ENCODE data around the gene ATN1. TPM values are rescaled to one million over a fixed set of nuclear protein-coding genes. Genes with fewer than 3 reads are reported as not detected.

Gene ATN1
- total and polyA plus RNA-seq, 7 donors, result 30.1 to 138 (median 53.8) TPM

- peaks cover 0 to 45% (median 6%) of the 10 kb centered on the region in 4 donors for H3K36me3 ChIP-seq
- H3K4me3 ChIP-seq, result no peak overlapping the region
- TF ChIP-seq POLR2AphosphoS5 (IDR thresholded peaks at IDR 0.05) (no peak), POLR2A (IDR thresholded peaks at IDR 0.05) (no peak), CTCF (IDR thresholded peaks at IDR 0.05) (no peak), EP300 (IDR thresholded peaks at IDR 0.05) (no peak)
- whole genome bisulfite sequencing, 2 donors, result 82 to 86% methylated on average over 14 of the region's 14 CpGs
- H3K27me3 ChIP-seq, result no peaks in the 10 kb centered on the region
- H3K27ac ChIP-seq, result no peak overlapping the region
- peaks cover 0 to 25% (median 22%) of the 10 kb centered on the region in 4 donors for H3K4me1 ChIP-seq
- no peaks in the 10 kb centered on the region for H3K9me3 ChIP-seq
- intact Hi-C loops (cut with DNase I), result no loop called here
- no peak for DNase-seq
Measured at GRCh38 chr12:6917491-6918231, 10.1 kb upstream of the ATN1 start.

DNA sequence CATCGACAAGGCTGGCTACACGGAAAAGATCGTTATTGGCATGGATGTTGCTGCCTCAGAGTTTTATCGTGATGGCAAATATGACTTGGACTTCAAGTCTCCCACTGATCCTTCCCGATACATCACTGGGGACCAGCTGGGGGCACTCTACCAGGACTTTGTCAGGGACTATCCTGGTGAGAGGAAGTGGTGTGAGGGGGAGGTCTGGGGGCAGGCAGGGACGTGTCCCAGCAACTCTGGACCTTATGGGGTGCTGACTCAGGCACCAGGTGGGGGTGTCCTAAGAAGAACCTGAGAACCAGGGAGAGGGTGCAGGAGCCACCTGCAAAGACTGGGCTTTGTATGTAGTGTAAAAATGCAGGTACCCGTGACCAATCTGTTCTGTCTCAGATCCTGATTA lies 8.2 kb upstream of the ATN1 start:
- Histone ChIP-seq H3K9me3 (no peaks in the 10 kb centered on the region), H3K4me1 (peaks cover 0 to 26% (median 24%) of the 10 kb centered on the region in 4 donors), H3K27ac (no peak overlapping the region), H3K36me3 (peaks cover 0 to 57% (median 6%) of the 10 kb centered on the region in 4 donors), H3K4me3 (no peak overlapping the region), H3K27me3 (no peaks in the 10 kb centered on the region)
- intact Hi-C loops (cut with DNase I), result no loop called here
- DNase-seq, result peak; percentile 60
- no peak for TF ChIP-seq EP300 (IDR thresholded peaks at IDR 0.05)
- TF ChIP-seq POLR2AphosphoS5 (IDR thresholded peaks at IDR 0.05), result no peak
- no peak for TF ChIP-seq CTCF (IDR thresholded peaks at IDR 0.05)
- no peak for TF ChIP-seq POLR2A (IDR thresholded peaks at IDR 0.05)
- 68 to 80% methylated on average over 7 of the region's 7 CpGs for WGBS, 2 donors

DNA sequence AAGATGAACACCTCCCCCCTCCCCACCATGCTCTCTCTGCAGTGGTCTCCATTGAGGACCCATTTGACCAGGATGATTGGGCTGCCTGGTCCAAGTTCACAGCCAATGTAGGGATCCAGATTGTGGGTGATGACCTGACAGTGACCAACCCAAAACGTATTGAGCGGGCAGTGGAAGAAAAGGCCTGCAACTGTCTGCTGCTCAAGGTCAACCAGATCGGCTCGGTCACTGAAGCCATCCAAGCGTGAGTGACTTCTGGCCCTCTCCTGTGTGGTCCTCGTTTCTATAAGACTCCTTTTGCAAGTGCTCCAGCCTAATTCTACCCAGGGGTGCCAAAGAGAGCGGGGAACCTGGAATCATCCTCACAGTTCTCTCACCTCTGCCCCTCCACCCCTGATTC lies 6.2 kb upstream of the ATN1 start:
- Histone ChIP-seq H3K27me3 (no peaks in the 10 kb centered on the region), H3K9me3 (no peaks in the 10 kb centered on the region), H3K4me3 (no peak overlapping the region), H3K27ac (no peak overlapping the region), H3K36me3 (peaks cover 0 to 51% (median 6%) of the 10 kb centered on the region in 4 donors), H3K4me1 (peaks cover 4 to 32% (median 30%) of the 10 kb centered on the region in 4 donors)
- TF ChIP-seq EP300 (IDR thresholded peaks at IDR 0.05) (no peak), POLR2A (IDR thresholded peaks at IDR 0.05) (no peak), CTCF (IDR thresholded peaks at IDR 0.05) (no peak), POLR2AphosphoS5 (IDR thresholded peaks at IDR 0.05) (no peak)
- intact Hi-C loops (cut with DNase I), result no loop called here
- 88 to 91% methylated on average over 7 of the region's 7 CpGs for WGBS, 2 donors
- DNase-seq, result no peak

DNA sequence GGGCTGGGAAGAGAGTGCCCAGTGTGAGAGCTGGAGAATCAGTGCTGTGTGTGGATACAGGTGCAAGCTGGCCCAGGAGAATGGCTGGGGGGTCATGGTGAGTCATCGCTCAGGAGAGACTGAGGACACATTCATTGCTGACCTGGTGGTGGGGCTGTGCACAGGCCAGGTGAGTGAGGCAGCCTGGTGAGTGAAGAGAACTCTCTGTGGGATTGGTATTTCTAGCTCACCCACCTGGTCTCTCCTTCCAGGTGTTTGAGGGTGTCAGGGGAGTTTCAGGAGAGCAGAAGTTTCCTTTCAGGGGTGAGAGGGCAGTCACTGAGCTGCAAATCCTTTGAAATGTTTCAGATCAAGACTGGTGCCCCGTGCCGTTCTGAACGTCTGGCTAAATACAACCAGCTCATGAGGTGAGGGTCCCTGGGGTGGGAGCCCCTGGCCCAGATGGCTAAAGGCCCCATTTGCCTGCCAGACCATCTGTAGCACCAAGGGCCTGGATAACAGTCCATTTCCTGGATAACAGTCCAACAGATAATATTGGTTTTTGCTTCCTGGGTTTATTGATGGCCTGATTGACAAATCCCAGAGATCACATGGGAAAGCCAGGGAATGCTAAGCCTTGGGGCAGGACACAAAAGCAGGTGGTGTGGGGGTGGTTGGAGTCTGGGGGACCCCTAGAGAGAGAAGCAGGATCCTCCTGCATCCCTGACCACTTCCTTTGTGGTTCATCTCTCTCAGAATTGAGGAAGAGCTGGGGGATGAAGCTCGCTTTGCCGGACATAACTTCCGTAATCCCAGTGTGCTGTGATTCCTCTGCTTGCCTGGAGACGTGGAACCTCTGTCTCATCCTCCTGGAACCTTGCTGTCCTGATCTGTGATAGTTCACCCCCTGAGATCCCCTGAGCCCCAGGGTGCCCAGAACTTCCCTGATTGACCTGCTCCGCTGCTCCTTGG lies 5.5 kb upstream of the ATN1 start:
- H3K9me3 ChIP-seq, result no peaks in the 10 kb centered on the region
- intact Hi-C loops (cut with DNase I), result no loop called here
- H3K4me3 ChIP-seq, result no peak overlapping the region
- DNase-seq, result no peak
- TF ChIP-seq POLR2AphosphoS5 (IDR thresholded peaks at IDR 0.05) (no peak), EP300 (IDR thresholded peaks at IDR 0.05) (no peak), POLR2A (IDR thresholded peaks at IDR 0.05) (no peak), CTCF (IDR thresholded peaks at IDR 0.05) (no peak)
- no peaks in the 10 kb centered on the region for H3K27me3 ChIP-seq
- 73 to 87% methylated on average over 9 of the region's 9 CpGs for WGBS, 2 donors
- H3K4me1 ChIP-seq, result peaks cover 4 to 39% (median 35%) of the 10 kb centered on the region in 4 donors
- H3K27ac ChIP-seq, result peak overlapping the region in 1 of 4 donors; percentile 15
- H3K36me3 ChIP-seq, result peaks cover 0 to 44% (median 4%) of the 10 kb centered on the region in 4 donors

Measured in sigmoid colon (tissue), 7 donors.